Activated CD4-positive, alpha-beta T cell treated with anti-CD3 and anti-CD28 coated beads, Interleukin-2, amount 10 ng/mL, durations not matched to agents 24 days and 14 days (primary cell): ENCODE data around the gene GNAT2. TPM values are rescaled to one million over a fixed set of nuclear protein-coding genes. Genes with fewer than 3 reads are reported as not detected.

ENCODE experiments used
- DNase-seq: peaks from one replicate; pipeline ENCODE4 v3.0.0; 2022
- H3K27ac Mint-ChIP-seq: one replicate; pipeline ENCODE4 v1.8.0; 2022; ENCODE audit warnings: mild to moderate bottlenecking, mixed read lengths
- H3K27me3 Mint-ChIP-seq: one replicate; pipeline ENCODE4 v1.8.0; 2022; ENCODE audit warnings: mixed read lengths
- H3K36me3 Mint-ChIP-seq: one replicate; pipeline ENCODE4 v1.8.0; 2022; ENCODE audit warnings: low read depth, mild to moderate bottlenecking, mixed read lengths
- H3K4me1 Mint-ChIP-seq: one replicate; pipeline ENCODE4 v1.8.0; 2021; ENCODE audit warnings: mixed read lengths
- H3K4me3 Mint-ChIP-seq: one replicate; pipeline ENCODE4 v1.8.0; 2022; ENCODE audit warnings: mild to moderate bottlenecking, moderate library complexity, mixed read lengths
- H3K9me3 Mint-ChIP-seq: one replicate; pipeline ENCODE4 v1.8.0; 2021; ENCODE audit warnings: mixed read lengths
- intact Hi-C: fragments of 100-400 bp; cut with micrococcal nuclease; formaldehyde crosslinking; loops from one replicate; pipeline ENCODE4 v1.15.1; 2023
- total RNA-seq: library from RNA; stranded (reverse); gene quantifications from 2 replicates; pipeline ENCODE4 v1.2.3, GENCODE V29; 2022

The GNAT2 gene
- total RNA-seq, 1 donor from 2014 or later: 0.33 TPM

GRCh38 chr1:109564194-109564878 lies 55.1 kb downstream of the GNAT2 start:
- Mint-ChIP-seq H3K27ac (no peak overlapping the region), H3K4me3 (no peak overlapping the region), H3K36me3 (no peaks in the 10 kb centered on the region), H3K4me1 (peaks cover 17% of the 10 kb centered on the region), H3K27me3 (no peaks in the 10 kb centered on the region), H3K9me3 (no peaks in the 10 kb centered on the region)
- intact Hi-C loops: no loop called here
- DNase-seq: no peak

- H3K4me1 Mint-ChIP-seq: peaks cover 17% of the 10 kb centered on the region
- H3K36me3 Mint-ChIP-seq: peaks cover 7% of the 10 kb centered on the region
- H3K9me3 Mint-ChIP-seq: no peaks in the 10 kb centered on the region
- H3K27me3 Mint-ChIP-seq: no peaks in the 10 kb centered on the region
- intact Hi-C loops: no loop called here
- no peak for DNase-seq
- no peak overlapping the region for H3K27ac Mint-ChIP-seq
- no peak overlapping the region for H3K4me3 Mint-ChIP-seq
Observed at GRCh38 chr1:109559995-109560394, 59.4 kb downstream of the GNAT2 start.

- Mint-ChIP-seq H3K27me3 (no peaks in the 10 kb centered on the region), H3K27ac (no peak overlapping the region), H3K4me3 (no peak overlapping the region), H3K4me1 (peaks cover 18% of the 10 kb centered on the region), H3K36me3 (peaks cover 11% of the 10 kb centered on the region), H3K9me3 (no peaks in the 10 kb centered on the region)
- DNase-seq: no peak
- intact Hi-C loops: no loop called here
Observed at GRCh38 chr1:109557520-109557919, 61.9 kb downstream of the GNAT2 start.

GRCh38 chr1:109556563-109556962 lies 62.9 kb downstream of the GNAT2 start:
- intact Hi-C loops: no loop called here
- Mint-ChIP-seq H3K36me3 (peaks cover 13% of the 10 kb centered on the region), H3K4me3 (no peak overlapping the region), H3K9me3 (no peaks in the 10 kb centered on the region), H3K27me3 (no peaks in the 10 kb centered on the region), H3K27ac (no peak overlapping the region), H3K4me1 (peaks cover 22% of the 10 kb centered on the region)
- no peak for DNase-seq

Other genes with a start within 250 kb of the GNAT2 start
- gene SORT1, start 221.7 kb downstream of the GNAT2 start, total RNA-seq: 1.2 and 1.4 TPM in 2 replicates
- 262 and 270 TPM in 2 replicates for gene PSMA5, start 193.2 kb downstream of the GNAT2 start, total RNA-seq
- 0.07 TPM in 1 of 2 replicates, not detected in the other for gene SYPL2, start 153.1 kb downstream of the GNAT2 start, total RNA-seq
- gene ATXN7L2, start 135.7 kb downstream of the GNAT2 start, total RNA-seq: 15.1 and 15.6 TPM in 2 replicates
- 11.3 and 13.1 TPM in 2 replicates for gene CYB561D1, start 125.5 kb downstream of the GNAT2 start, total RNA-seq
- gene AMIGO1, start 109.9 kb downstream of the GNAT2 start, total RNA-seq: 1.1 TPM in 2 replicates
- gene GPR61, start 79.7 kb downstream of the GNAT2 start, total RNA-seq: 0.14 TPM in 1 of 2 replicates, not detected in the other
- 8.7 and 8.8 TPM in 2 replicates for gene GNAI3, start 71.0 kb downstream of the GNAT2 start, total RNA-seq
- gene AMPD2, start 221 bp upstream of the GNAT2 start, total RNA-seq: 92.2 and 97.8 TPM in 2 replicates
- 6.8 and 9.9 TPM in 2 replicates for gene GSTM4, start 36.5 kb upstream of the GNAT2 start, total RNA-seq
- gene GSTM2, start 48.4 kb upstream of the GNAT2 start, total RNA-seq: 17.5 and 18.4 TPM in 2 replicates
- gene GSTM1, start 68.2 kb upstream of the GNAT2 start, total RNA-seq: 92.2 and 94.2 TPM in 2 replicates
- gene GSTM5, start 92.6 kb upstream of the GNAT2 start, total RNA-seq: 0.07 TPM in 1 of 2 replicates, not detected in the other
- gene GSTM3, start 121.4 kb upstream of the GNAT2 start, total RNA-seq: 12.4 and 13.0 TPM in 2 replicates
- not detected in 2 replicates for gene EPS8L3, start 144.3 kb upstream of the GNAT2 start, total RNA-seq